Activated T-helper 1 cell treated with anti-CD3 and anti-CD28 coated beads, Interleukin-12 subunit alpha, Interleukin-12 subunit beta, Interleukin-2, Interleukin-4 antibody, amounts not matched to agents 30 ng/mL and 10 ng/mL and 1 ng/mL, durations not matched to agents 14 hours and 24 hours and 36 hours (primary cell): ENCODE data around the gene AP4S1. TPM values are rescaled to one million over a fixed set of nuclear protein-coding genes. Genes with fewer than 3 reads are reported as not detected.
A peak's percentile ranks its signal among the peaks of the same experiment; 100 is the strongest.

ENCODE experiments used
- DNase-seq: peaks from one replicate; pipeline ENCODE4 v3.0.0; 2021; ENCODE audit warnings: low spot score
- H3K27ac Mint-ChIP-seq: one replicate; pipeline ENCODE4 v1.8.0; 2021; ENCODE audit warnings: mild to moderate bottlenecking, mixed read lengths
- H3K27me3 Mint-ChIP-seq: one replicate; pipeline ENCODE4 v1.8.0; 2022; ENCODE audit warnings: mild to moderate bottlenecking, moderate library complexity, mixed read lengths; ENCODE audit not compliant: insufficient read depth
- H3K36me3 Mint-ChIP-seq: one replicate; pipeline ENCODE4 v1.8.0; 2021; ENCODE audit warnings: low read depth, mixed read lengths
- H3K4me1 Mint-ChIP-seq: one replicate; pipeline ENCODE4 v1.8.0; 2021; ENCODE audit warnings: low read depth, mixed read lengths
- H3K4me3 Mint-ChIP-seq: one replicate; pipeline ENCODE4 v1.8.0; 2021; ENCODE audit warnings: mild to moderate bottlenecking, moderate library complexity, mixed read lengths
- H3K9me3 Mint-ChIP-seq: one replicate; pipeline ENCODE4 v1.8.0; 2021; ENCODE audit warnings: mixed read lengths
- intact Hi-C: fragments of 100-400 bp; cut with micrococcal nuclease; formaldehyde crosslinking; loops from one replicate; pipeline ENCODE4 v1.15.1; 2024
- total RNA-seq: library from RNA; stranded (reverse); gene quantifications from 2 replicates; pipeline ENCODE4 v1.2.3, GENCODE V29; 2022

Gene AP4S1
- total RNA-seq, 1 donor from 2014 or later: 8.5 TPM

GRCh38 chr14:31122098-31122611 is 96.7 kb downstream of the AP4S1 start:
- no peak overlapping the region for H3K4me3 Mint-ChIP-seq
- H3K9me3 Mint-ChIP-seq: no peaks in the 10 kb centered on the region
- H3K36me3 Mint-ChIP-seq: peaks cover 41% of the 10 kb centered on the region
- no peak overlapping the region for H3K27ac Mint-ChIP-seq
- intact Hi-C loops: loop anchor here (10.0 kb wide), 2 partner anchors 333 to 497 kb away; partner anchors contain the start of genes DTD2 and SCFD1
- no peak for DNase-seq
- H3K27me3 Mint-ChIP-seq: no peaks in the 10 kb centered on the region
- peaks cover 11% of the 10 kb centered on the region for H3K4me1 Mint-ChIP-seq

GRCh38 chr14:31122921-31123320 is 97.5 kb downstream of the AP4S1 start:
- intact Hi-C loops: loop anchor here (10.0 kb wide), 2 partner anchors 332 to 498 kb away; partner anchors contain the start of genes DTD2 and SCFD1
- no peak for DNase-seq
- H3K4me3 Mint-ChIP-seq: no peak overlapping the region
- no peaks in the 10 kb centered on the region for H3K27me3 Mint-ChIP-seq
- H3K9me3 Mint-ChIP-seq: no peaks in the 10 kb centered on the region
- peaks cover 17% of the 10 kb centered on the region for H3K4me1 Mint-ChIP-seq
- peaks cover 46% of the 10 kb centered on the region for H3K36me3 Mint-ChIP-seq
- H3K27ac Mint-ChIP-seq: no peak overlapping the region

GRCh38 chr14:31124197-31124596 is 98.7 kb downstream of the AP4S1 start:
- peak overlapping the region; percentile 25 for H3K27ac Mint-ChIP-seq
- H3K9me3 Mint-ChIP-seq: no peaks in the 10 kb centered on the region
- intact Hi-C loops: loop anchor here (10.0 kb wide), 2 partner anchors 331 to 499 kb away; partner anchors contain the start of genes DTD2 and SCFD1
- peaks cover 53% of the 10 kb centered on the region for H3K36me3 Mint-ChIP-seq
- H3K4me1 Mint-ChIP-seq: peaks cover 30% of the 10 kb centered on the region
- no peaks in the 10 kb centered on the region for H3K27me3 Mint-ChIP-seq
- peak overlapping the region; percentile 4 for H3K4me3 Mint-ChIP-seq
- DNase-seq: peak; percentile 28

DNA sequence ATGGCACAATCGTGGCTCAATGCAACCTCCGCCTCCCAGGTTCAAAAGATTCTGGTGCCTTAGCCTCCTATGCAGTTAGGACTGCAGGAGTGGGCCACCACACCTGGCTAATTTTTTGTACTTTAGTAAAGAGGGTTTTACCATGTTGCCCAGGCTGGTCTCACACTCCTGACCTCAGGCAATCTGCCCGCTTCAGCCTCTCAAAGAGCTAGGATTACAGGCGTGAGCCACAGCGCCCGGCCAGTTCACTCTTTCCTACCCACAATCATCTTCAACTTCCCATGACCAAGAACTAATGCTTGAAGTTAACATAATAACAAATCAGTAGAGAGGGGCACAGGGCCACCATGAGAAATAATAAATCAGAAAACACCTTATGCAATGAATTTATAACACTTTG is 99.8 kb downstream of the AP4S1 start:
- H3K36me3 Mint-ChIP-seq: peaks cover 51% of the 10 kb centered on the region
- no peak for DNase-seq
- H3K27me3 Mint-ChIP-seq: no peaks in the 10 kb centered on the region
- no peaks in the 10 kb centered on the region for H3K9me3 Mint-ChIP-seq
- H3K4me3 Mint-ChIP-seq: no peak overlapping the region
- intact Hi-C loops: loop anchor here (5.0 to 10.0 kb wide), 3 partner anchors 232 to 500 kb away; partner anchors contain the start of genes DTD2 and SCFD1
- peaks cover 31% of the 10 kb centered on the region for H3K4me1 Mint-ChIP-seq
- no peak overlapping the region for H3K27ac Mint-ChIP-seq

- Mint-ChIP-seq H3K36me3 (peaks cover 57% of the 10 kb centered on the region), H3K27me3 (no peaks in the 10 kb centered on the region), H3K27ac (no peak overlapping the region), H3K9me3 (no peaks in the 10 kb centered on the region), H3K4me1 (peaks cover 31% of the 10 kb centered on the region), H3K4me3 (no peak overlapping the region)
- DNase-seq: no peak
- intact Hi-C loops: loop anchor here (1.0 to 10.0 kb wide), 6 partner anchors 82 to 502 kb away; partner anchors contain the start of genes DTD2, SCFD1 and STRN3
These were observed 101.2 kb downstream of the AP4S1 start for GRCh38 chr14:31126680-31127079.

GRCh38 chr14:31127690-31128089 is 102.2 kb downstream of the AP4S1 start:
- Mint-ChIP-seq H3K4me3 (peak overlapping the region; percentile 16), H3K36me3 (peaks cover 53% of the 10 kb centered on the region), H3K4me1 (peaks cover 31% of the 10 kb centered on the region), H3K9me3 (no peaks in the 10 kb centered on the region), H3K27me3 (no peaks in the 10 kb centered on the region), H3K27ac (peak overlapping the region; percentile 64)
- intact Hi-C loops: loop anchor here (1.0 to 10.0 kb wide), 6 partner anchors 81 to 503 kb away; partner anchors contain the start of genes DTD2, SCFD1 and STRN3
- peak; percentile 56 for DNase-seq

- Mint-ChIP-seq H3K4me3 (no peak overlapping the region), H3K27ac (peak overlapping the region; percentile 40), H3K27me3 (no peaks in the 10 kb centered on the region), H3K9me3 (no peaks in the 10 kb centered on the region), H3K36me3 (peaks cover 53% of the 10 kb centered on the region), H3K4me1 (peaks cover 30% of the 10 kb centered on the region)
- intact Hi-C loops: loop anchor here (5.0 to 10.0 kb wide), 3 partner anchors 228 to 504 kb away; partner anchors contain the start of genes DTD2 and SCFD1
- no peak for DNase-seq
These were observed 103.4 kb downstream of the AP4S1 start for GRCh38 chr14:31128601-31129526.

DNA sequence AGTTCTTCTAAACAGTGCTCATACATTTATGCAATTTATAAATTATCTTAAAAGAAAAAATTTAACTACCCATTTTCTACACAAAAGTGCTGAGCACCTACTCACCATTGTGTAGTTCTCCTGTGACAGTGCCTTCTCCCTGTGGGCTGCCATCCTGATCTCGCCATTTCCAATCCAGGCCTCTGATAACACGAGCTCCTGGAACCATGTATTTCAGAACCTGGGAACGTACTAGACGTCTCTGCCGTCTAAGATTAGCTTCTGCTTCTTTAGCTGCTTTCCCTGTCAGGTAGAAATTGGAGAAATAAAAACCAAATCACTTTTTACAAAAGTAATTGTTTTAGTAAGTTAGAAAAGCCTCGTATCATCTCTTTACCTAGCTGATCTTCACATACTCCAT is 107.7 kb downstream of the AP4S1 start:
- Mint-ChIP-seq H3K4me3 (no peak overlapping the region), H3K36me3 (peaks cover 45% of the 10 kb centered on the region), H3K27me3 (no peaks in the 10 kb centered on the region), H3K27ac (no peak overlapping the region), H3K4me1 (peaks cover 12% of the 10 kb centered on the region), H3K9me3 (no peaks in the 10 kb centered on the region)
- DNase-seq: no peak
- intact Hi-C loops: no loop called here

GRCh38 chr14:31137214-31137889 is 111.9 kb downstream of the AP4S1 start:
- no peak for DNase-seq
- no peaks in the 10 kb centered on the region for H3K4me1 Mint-ChIP-seq
- no peaks in the 10 kb centered on the region for H3K27me3 Mint-ChIP-seq
- no peak overlapping the region for H3K27ac Mint-ChIP-seq
- H3K9me3 Mint-ChIP-seq: no peaks in the 10 kb centered on the region
- H3K4me3 Mint-ChIP-seq: no peak overlapping the region
- intact Hi-C loops: no loop called here
- peaks cover 26% of the 10 kb centered on the region for H3K36me3 Mint-ChIP-seq

DNA sequence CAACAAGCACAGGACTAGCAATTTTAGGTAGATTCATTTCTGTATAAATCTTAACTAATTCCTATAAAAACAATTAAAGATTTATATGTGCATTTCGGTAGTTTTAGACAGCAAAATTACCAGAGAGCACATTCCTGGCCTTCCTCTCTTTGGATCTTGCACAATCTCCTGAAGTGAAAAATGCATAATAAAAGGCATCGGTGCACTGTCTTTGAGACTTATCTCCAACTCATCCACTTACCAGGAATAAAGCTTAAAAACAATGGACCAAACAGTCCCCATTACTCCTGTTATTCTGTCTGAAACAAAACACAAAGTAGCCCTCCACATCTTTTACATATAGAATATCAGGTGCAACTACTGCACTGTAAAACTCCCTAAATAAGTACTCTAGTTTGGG is 112.9 kb downstream of the AP4S1 start:
- Mint-ChIP-seq H3K4me3 (no peak overlapping the region), H3K4me1 (no peaks in the 10 kb centered on the region), H3K27me3 (no peaks in the 10 kb centered on the region), H3K27ac (no peak overlapping the region), H3K9me3 (no peaks in the 10 kb centered on the region), H3K36me3 (peaks cover 25% of the 10 kb centered on the region)
- DNase-seq: no peak
- intact Hi-C loops: no loop called here

DNA sequence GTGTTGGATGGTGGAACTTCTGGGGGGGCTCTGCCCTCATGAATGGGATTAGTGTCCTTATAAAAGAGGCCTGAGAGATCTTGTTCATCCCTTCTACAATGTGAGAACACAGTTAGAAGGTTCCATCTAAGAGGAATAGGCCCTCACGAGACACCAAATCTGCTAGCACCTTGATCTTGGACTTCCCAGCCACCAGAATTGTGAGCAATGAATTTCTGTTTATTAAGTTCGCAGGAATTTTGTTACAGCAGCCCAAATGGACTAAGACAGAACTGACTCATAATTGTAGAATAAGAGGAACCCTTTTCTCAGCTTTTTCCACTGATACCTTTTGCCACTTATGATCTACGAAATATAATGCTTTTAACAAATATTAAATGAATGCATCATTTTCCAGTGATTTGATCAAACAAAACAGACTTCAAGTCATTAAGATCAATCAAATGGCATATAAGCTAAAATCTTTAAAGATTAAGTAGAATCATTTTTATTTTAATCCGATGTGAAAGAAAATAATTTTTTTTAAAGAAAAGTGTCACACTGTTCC is 113.9 kb downstream of the AP4S1 start:
- Mint-ChIP-seq H3K36me3 (peaks cover 28% of the 10 kb centered on the region), H3K27ac (no peak overlapping the region), H3K4me1 (no peaks in the 10 kb centered on the region), H3K27me3 (no peaks in the 10 kb centered on the region), H3K4me3 (no peak overlapping the region), H3K9me3 (no peaks in the 10 kb centered on the region)
- intact Hi-C loops: no loop called here
- DNase-seq: no peak

- peaks cover 24% of the 10 kb centered on the region for H3K36me3 Mint-ChIP-seq
- H3K9me3 Mint-ChIP-seq: no peaks in the 10 kb centered on the region
- no peaks in the 10 kb centered on the region for H3K27me3 Mint-ChIP-seq
- intact Hi-C loops: no loop called here
- no peak for DNase-seq
- no peak overlapping the region for H3K4me3 Mint-ChIP-seq
- H3K27ac Mint-ChIP-seq: no peak overlapping the region
- H3K4me1 Mint-ChIP-seq: no peaks in the 10 kb centered on the region
These were observed 117.1 kb downstream of the AP4S1 start for GRCh38 chr14:31142455-31143087.
